Pancreas (tissue), 10 donors: ENCODE measurements around the gene CORO7. TPM values are rescaled to one million over a fixed set of nuclear protein-coding genes. Genes with fewer than 3 reads are reported as not detected.

ENCODE experiments used
- ATAC-seq, 4 donors: fragments of 200-7000 bp; cut with Tn5 transposase; one replicate each; pipeline versions ENCODE4 v1.8.0 to v1.9.1; 2020; ENCODE audit warnings: mild to moderate bottlenecking in 4 of 4, moderate library complexity in 4 of 4
- DNase-seq, 6 donors: peaks; one replicate each; pipeline ENCODE4 v3.0.0-alpha.2; 2020
- FAIRE-seq: peaks from 2 replicates; lab custom pipeline; 2012; peaks lifted over from hg19 to GRCh38; lab: Jason Lieb, UNC
- H3K27ac ChIP-seq, 4 donors: fragments of 200-600 bp; sonication (generic); 1 replicate in 3 of 4; 2 replicates in 1 of 4; pipeline versions ENCODE4 v1.5.0 to v1.8.0; 2020
- H3K27me3 ChIP-seq, 4 donors: fragments of 200-600 bp; one replicate each; pipeline ENCODE4 v1.8.0; 2021
- H3K36me3 ChIP-seq, 3 donors: fragments of 200-600 bp; sonication (generic) in 1 of 3; one replicate each; pipeline versions ENCODE4 v1.5.0 to v1.8.0; 2020 to 2021
- H3K4me1 ChIP-seq, 3 donors: fragments of 200-600 bp; one replicate each; pipeline ENCODE4 v1.8.0; 2021
- H3K4me3 ChIP-seq, 4 donors: fragments of 200-600 bp; sonication (generic) in 2 of 4; one replicate each; pipeline versions ENCODE4 v1.5.0 to v1.8.0; 2020 to 2021
- H3K9me3 ChIP-seq, 4 donors: fragments of 200-600 bp; one replicate each; pipeline ENCODE4 v1.8.0; 2021
- CTCF ChIP-seq, 4 donors: fragments of 200-600 bp; sonication (generic) in 3 of 4; IDR thresholded peaks; one replicate each; pipeline versions ENCODE4 v1.5.0 to v1.8.0; 2021; ENCODE audit warnings: antibody characterized with exemption in 4 of 4
- WGBS, 2 donors: extraction: QIAGEN DNeasy Blood & Tissue Kit; methylation state at CpG; one replicate each; pipeline ENCODE4 v1.1.7; 2013; 5-methylcytosine and 5-hydroxymethylcytosine counted together
- intact Hi-C, 3 donors: fragments of 100-400 bp; cut with DNase I; formaldehyde crosslinking; loops; one replicate each; pipeline versions ENCODE4 v1.11.1 to v1.14.2; 2022
- polyA plus RNA-seq, 2 donors: library from polyadenylated mRNA; stranded (reverse); fragments of 200-250 nt; gene quantifications; one replicate each; pipeline ENCODE4 v1.2.3, GENCODE V29; 2013
- total RNA-seq, 6 donors: library from RNA; stranded (reverse); fragmentation: NEBNext Ultra II Directional in 4 of 6; extraction: Animal tissue kit (Norgen Biotek cat#: 25700) in 4 of 6; gene quantifications; one replicate each; pipeline versions ENCODE4 v1.2.1 to v1.2.4, GENCODE V29; 2021 to 2023
- donor health status: healthy with polysubstance abuse.
- donor health status: DM: no; HTN: no; CAD: no; lungs with moderate emphysema.
- donor health status: DM: no; HTN: no; CAD: no.
- donor health status: control.
- donor health status: control.
- donor health status: Bipolar disorder and iron deficiency.
- donor health status: DM: yes; HTN: yes; CAD: no.
- donor health status: DM: no; HTN: no; CAD: no.
- donor health status: DM: no; HTN: no; CAD: no.
- donor health status: DM: yes; HTN: yes; CAD: no.

The CORO7 gene
- total and polyA plus RNA-seq, 8 donors = 8.4 to 29.6 (median 18.7) TPM

- DNase-seq = peak; percentile 79 to 97 (median 90)
- 38 to 48% methylated on average over 31 of the region's 31 CpGs for WGBS, 2 donors
- no peak for FAIRE-seq
- Histone ChIP-seq H3K27me3 (no peaks in the 10 kb centered on the region), H3K9me3 (no peaks in the 10 kb centered on the region), H3K4me1 (peaks cover 0 to 25% (median 24%) of the 10 kb centered on the region in 3 donors), H3K27ac (peak overlapping the region; percentile 69 to 92 (median 80)), H3K36me3 (no peaks in the 10 kb centered on the region), H3K4me3 (peak overlapping the region in 1 of 4 donors; percentile 4)
- intact Hi-C loops = no loop called here
- peak; percentile 43 to 66 (median 64) for ATAC-seq
- no peak for TF ChIP-seq CTCF (IDR thresholded peaks at IDR 0.05)
Observed at GRCh38 chr16:4376126-4376892, 40.1 kb downstream of the CORO7 start.

GRCh38 chr16:4375717-4376116, 40.7 kb downstream of the CORO7 start:
- intact Hi-C loops = no loop called here
- peak in 1 of 4 donors; percentile 1 for ATAC-seq
- Histone ChIP-seq H3K4me1 (peaks cover 0 to 25% (median 24%) of the 10 kb centered on the region in 3 donors), H3K27me3 (no peaks in the 10 kb centered on the region), H3K36me3 (no peaks in the 10 kb centered on the region), H3K9me3 (no peaks in the 10 kb centered on the region), H3K4me3 (no peak overlapping the region), H3K27ac (peak overlapping the region; percentile 69 to 92 (median 80))
- 77 to 80% methylated on average over 15 of the region's 15 CpGs for WGBS, 2 donors
- no peak for TF ChIP-seq CTCF (IDR thresholded peaks at IDR 0.05)
- FAIRE-seq = no peak
- peak in 1 of 6 donors; percentile 54 for DNase-seq

GRCh38 chr16:4373909-4374742, 42.3 kb downstream of the CORO7 start:
- Histone ChIP-seq H3K9me3 (no peaks in the 10 kb centered on the region), H3K27ac (peak overlapping the region; percentile 69 to 92 (median 82)), H3K27me3 (no peaks in the 10 kb centered on the region), H3K4me1 (peaks cover 0 to 25% (median 24%) of the 10 kb centered on the region in 3 donors), H3K4me3 (peak overlapping the region in 3 of 4 donors; percentile 52 to 67 (median 65)), H3K36me3 (no peaks in the 10 kb centered on the region)
- DNase-seq = peak; percentile 68 to 85 (median 74)
- peak; percentile 2 to 36 (median 27) for ATAC-seq
- intact Hi-C loops = no loop called here
- FAIRE-seq = no peak
- WGBS, 2 donors = 43 to 44% methylated on average over 26 to 30 of the region's 30 CpGs
- no peak for TF ChIP-seq CTCF (IDR thresholded peaks at IDR 0.05)

GRCh38 chr16:4373356-4373908, 43.0 kb downstream of the CORO7 start:
- H3K4me1 ChIP-seq = peaks cover 0 to 25% (median 24%) of the 10 kb centered on the region in 3 donors

More at GRCh38 chr16:4373356-4373908, 43.0 kb downstream of the CORO7 start:
- no peak for FAIRE-seq
- peak overlapping the region; percentile 69 to 92 (median 82) for H3K27ac ChIP-seq
- intact Hi-C loops = no loop called here
- TF ChIP-seq CTCF (IDR thresholded peaks at IDR 0.05) = no peak
- H3K9me3 ChIP-seq = no peaks in the 10 kb centered on the region
- no peaks in the 10 kb centered on the region for H3K36me3 ChIP-seq
- DNase-seq = peak in 3 of 6 donors; percentile 33 to 70 (median 57)
- WGBS, 2 donors = 29 to 34% methylated on average over 9 of the region's 9 CpGs
- peak in 2 of 4 donors; percentile 0 for ATAC-seq
- no peaks in the 10 kb centered on the region for H3K27me3 ChIP-seq
- peak overlapping the region in 3 of 4 donors; percentile 52 to 67 (median 65) for H3K4me3 ChIP-seq
